Activated T-cell treated with anti-CD3 and anti-CD28 coated beads, Interleukin-2, amount 50 U/mL, for 1 hour (primary cell): Measurements from ENCODE around the gene IGFL1.
"Not testable (repeated sequence)": the region's sequence is repeated elsewhere in the genome, so short reads cannot be mapped to it uniquely, and the experiment has no call there.

ENCODE experiments used
- DNase-seq: peaks from one replicate; pipeline ENCODE4 v3.0.0-alpha.2; 2020

Gene IGFL1

GRCh38 chr19:46226438-46226973 is 3.0 kb upstream of the IGFL1 start:
- no peak for DNase-seq

- no peak for DNase-seq
These were observed 2.5 kb downstream of the IGFL1 start for GRCh38 chr19:46232029-46232428.

GRCh38 chr19:46232468-46232867 is 2.9 kb downstream of the IGFL1 start:
- DNase-seq = no peak

GRCh38 chr19:46232938-46233621 is 3.5 kb downstream of the IGFL1 start:
- no peak for DNase-seq

- DNase-seq = not testable (repeated sequence)
These were observed 4.3 kb downstream of the IGFL1 start for GRCh38 chr19:46233871-46234270.

- DNase-seq = not testable (repeated sequence)
These were observed 8.6 kb downstream of the IGFL1 start for GRCh38 chr19:46238141-46238540.

GRCh38 chr19:46239193-46240024 is 9.9 kb downstream of the IGFL1 start:
- no peak for DNase-seq

- no peak for DNase-seq
These were observed 11.2 kb downstream of the IGFL1 start for GRCh38 chr19:46240693-46241092.

- DNase-seq = no peak
These were observed 12.1 kb downstream of the IGFL1 start for GRCh38 chr19:46241626-46242025.

GRCh38 chr19:46243081-46243654 is 13.6 kb downstream of the IGFL1 start:
- DNase-seq = not testable (repeated sequence)

GRCh38 chr19:46250076-46250735 is 20.7 kb downstream of the IGFL1 start:
- DNase-seq = no peak

GRCh38 chr19:46251416-46251815 is 21.9 kb downstream of the IGFL1 start:
- DNase-seq = no peak

- no peak for DNase-seq
These were observed 25.2 kb downstream of the IGFL1 start for GRCh38 chr19:46254776-46255175.

GRCh38 chr19:46256855-46257254 is 27.3 kb downstream of the IGFL1 start:
- DNase-seq = no peak

GRCh38 chr19:46261501-46261900 is 32.0 kb downstream of the IGFL1 start:
- DNase-seq = not testable (repeated sequence)

- DNase-seq = not testable (repeated sequence)
These were observed 33.2 kb downstream of the IGFL1 start for GRCh38 chr19:46262684-46263296.

GRCh38 chr19:46264801-46265200 is 35.3 kb downstream of the IGFL1 start:
- not testable (repeated sequence) for DNase-seq

- peak; percentile 48 for DNase-seq
These were observed 35.8 kb downstream of the IGFL1 start for GRCh38 chr19:46265217-46265828.

- DNase-seq = no peak
These were observed 39.6 kb downstream of the IGFL1 start for GRCh38 chr19:46269101-46269500.

- DNase-seq = no peak
These were observed 41.1 kb downstream of the IGFL1 start for GRCh38 chr19:46270521-46271256.

- no peak for DNase-seq
These were observed 42.1 kb downstream of the IGFL1 start for GRCh38 chr19:46271481-46272197.
